22Rv1 (cell line): ENCODE data around the gene FRMPD2.
"Not testable (repeated sequence)": the region's sequence is repeated elsewhere in the genome, so short reads cannot be mapped to it uniquely, and the experiment has no call there.

Source experiments
- H3K27ac ChIP-seq: fragments of 450-650 bp; 2 replicates; pipeline ENCODE4 v1.5.1; 2017
- ZFX ChIP-seq: fragments of 450-650 bp; IDR thresholded peaks from 2 replicates; pipeline ENCODE4 v1.6.1; 2017; ENCODE audit warnings: antibody characterized with exemption, borderline replicate concordance
- TF ChIP-seq, protein P1 (sequence below): fragments of 450-650 bp; IDR thresholded peaks from 2 replicates; pipeline ENCODE4 v1.5.1; 2017; ENCODE audit warnings: mild to moderate bottlenecking

FRMPD2 gene

DNA sequence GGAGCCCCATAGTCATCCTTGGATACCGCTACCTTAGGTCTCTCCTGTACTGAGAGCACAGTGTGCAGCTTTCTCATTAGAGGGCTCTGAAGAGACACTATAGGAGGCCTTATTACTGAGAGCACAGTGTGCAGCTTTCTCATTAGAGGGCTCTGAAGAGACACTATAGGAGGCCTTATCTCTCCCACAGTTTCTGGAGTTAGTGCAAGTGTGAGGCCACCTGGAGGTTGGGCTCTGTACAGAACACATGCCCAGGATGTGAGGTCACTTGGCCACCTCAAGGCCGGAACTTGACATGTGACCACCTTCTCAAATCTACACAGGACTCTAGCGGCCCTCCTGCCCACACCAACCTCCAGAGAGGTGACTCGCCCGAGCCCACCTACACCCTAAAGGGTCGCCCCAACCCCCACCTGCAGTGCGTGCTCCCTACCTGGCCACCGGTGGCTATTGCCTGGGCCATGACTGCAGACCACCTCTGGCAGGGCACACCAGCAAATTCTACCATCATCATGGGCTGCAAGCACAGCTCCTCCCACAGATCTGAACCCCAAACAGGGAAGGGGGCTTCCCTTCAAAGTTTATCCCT, 24.6 kb downstream of the FRMPD2 start:
- no peak overlapping the region for H3K27ac ChIP-seq
- TF ChIP-seq, protein P1, sequence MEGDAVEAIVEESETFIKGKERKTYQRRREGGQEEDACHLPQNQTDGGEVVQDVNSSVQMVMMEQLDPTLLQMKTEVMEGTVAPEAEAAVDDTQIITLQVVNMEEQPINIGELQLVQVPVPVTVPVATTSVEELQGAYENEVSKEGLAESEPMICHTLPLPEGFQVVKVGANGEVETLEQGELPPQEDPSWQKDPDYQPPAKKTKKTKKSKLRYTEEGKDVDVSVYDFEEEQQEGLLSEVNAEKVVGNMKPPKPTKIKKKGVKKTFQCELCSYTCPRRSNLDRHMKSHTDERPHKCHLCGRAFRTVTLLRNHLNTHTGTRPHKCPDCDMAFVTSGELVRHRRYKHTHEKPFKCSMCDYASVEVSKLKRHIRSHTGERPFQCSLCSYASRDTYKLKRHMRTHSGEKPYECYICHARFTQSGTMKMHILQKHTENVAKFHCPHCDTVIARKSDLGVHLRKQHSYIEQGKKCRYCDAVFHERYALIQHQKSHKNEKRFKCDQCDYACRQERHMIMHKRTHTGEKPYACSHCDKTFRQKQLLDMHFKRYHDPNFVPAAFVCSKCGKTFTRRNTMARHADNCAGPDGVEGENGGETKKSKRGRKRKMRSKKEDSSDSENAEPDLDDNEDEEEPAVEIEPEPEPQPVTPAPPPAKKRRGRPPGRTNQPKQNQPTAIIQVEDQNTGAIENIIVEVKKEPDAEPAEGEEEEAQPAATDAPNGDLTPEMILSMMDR, result no peak
- TF ChIP-seq ZFX, result no peak

DNA sequence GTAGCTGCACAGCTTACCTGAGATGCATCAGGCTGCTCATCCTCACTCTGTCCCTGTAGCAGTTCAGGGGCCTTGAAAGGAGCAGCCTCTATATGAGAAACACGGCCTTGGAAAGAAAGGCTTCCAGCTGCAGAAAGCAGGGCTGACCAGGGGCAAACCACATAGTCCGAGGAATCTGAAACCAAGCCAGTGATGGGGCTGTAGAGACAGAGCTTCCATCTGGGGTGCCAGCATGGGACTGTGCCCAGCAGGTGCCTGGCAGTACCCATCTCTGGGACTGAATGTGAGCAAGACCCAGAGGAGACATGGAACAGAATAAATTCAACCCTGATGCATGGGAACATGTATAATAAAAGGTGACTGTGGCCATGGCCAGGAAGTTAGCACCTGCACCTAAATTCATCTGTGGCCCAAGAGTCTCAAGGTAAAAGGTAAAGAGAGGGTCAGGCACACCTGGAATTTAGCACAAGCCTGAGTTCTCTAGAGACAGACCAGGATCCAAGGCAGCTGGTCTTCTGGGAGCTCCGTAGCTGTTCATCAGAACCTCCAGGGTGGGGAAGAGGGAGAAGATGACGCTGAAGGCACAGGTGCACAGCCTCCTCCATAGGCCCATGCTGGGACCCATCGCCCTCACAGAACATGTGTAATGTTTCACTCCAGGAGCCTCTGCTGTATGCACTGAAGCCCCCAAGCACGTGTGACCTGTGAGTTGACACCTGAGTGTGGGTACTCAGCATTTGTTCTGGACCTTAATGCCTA, 25.3 kb downstream of the FRMPD2 start:
- H3K27ac ChIP-seq, result no peak overlapping the region
- TF ChIP-seq, protein P1, result no peak
- no peak for TF ChIP-seq ZFX

DNA sequence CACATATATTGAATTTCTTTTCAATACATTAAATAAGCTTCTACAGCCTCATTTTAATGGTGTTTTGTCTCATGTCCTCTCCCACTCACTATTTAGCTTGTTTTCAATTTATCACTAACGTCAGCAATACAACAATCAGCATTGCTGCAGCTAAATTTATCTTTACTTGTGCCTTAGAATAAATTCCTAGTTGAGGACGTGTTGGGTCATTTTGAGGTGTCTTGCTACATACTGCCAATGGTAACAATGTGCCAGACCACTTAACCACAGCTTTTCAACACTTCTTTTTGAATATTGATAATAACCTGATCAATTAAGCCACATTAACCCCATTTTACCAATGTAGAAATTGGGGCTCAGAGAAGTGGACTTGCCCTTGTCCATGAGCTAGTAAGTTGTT, 26.0 kb downstream of the FRMPD2 start:
- no peak overlapping the region for H3K27ac ChIP-seq
- TF ChIP-seq ZFX, result no peak
- TF ChIP-seq, protein P1, result no peak

DNA sequence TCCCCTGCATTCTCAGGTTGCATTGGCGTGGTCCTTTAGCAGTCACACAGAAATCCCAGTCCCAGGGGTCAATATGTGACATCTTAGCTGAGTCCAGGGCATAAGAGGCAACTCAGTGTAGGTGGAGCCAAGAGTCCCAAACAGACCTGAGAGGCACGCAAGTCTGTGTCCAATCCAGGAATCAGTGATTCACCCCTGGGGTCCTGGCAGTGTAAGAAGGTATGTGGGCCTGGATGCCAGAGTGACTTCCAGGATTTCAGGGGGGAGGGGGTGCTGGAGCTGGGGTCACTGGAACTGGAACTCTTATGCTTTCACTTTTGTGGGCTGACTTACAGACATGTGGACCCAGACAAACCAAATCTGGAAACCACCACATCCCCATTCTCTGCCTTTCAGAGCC, 26.8 kb downstream of the FRMPD2 start:
- TF ChIP-seq, protein P1, result no peak
- TF ChIP-seq ZFX, result no peak
- no peak overlapping the region for H3K27ac ChIP-seq

DNA sequence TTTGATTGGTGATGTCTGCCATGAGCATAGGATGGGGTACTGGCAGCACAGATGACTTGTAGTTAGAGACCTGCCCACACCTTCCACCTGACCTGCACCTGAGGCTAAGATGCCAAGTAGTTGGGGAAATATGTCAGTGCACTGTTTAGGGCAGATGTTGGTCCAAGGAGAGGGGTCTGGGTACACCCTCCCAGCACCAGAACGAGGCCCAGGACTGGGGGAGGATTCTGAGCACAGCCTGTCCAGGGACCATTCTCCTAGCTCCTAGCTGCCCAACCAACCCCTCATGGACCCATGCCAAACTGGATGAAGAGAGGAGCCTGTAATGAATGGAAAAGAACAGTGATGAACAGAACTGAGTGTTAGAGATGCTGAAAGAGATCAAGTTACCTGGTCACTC, 28.0 kb downstream of the FRMPD2 start:
- TF ChIP-seq ZFX, result no peak
- TF ChIP-seq, protein P1, result no peak

DNA sequence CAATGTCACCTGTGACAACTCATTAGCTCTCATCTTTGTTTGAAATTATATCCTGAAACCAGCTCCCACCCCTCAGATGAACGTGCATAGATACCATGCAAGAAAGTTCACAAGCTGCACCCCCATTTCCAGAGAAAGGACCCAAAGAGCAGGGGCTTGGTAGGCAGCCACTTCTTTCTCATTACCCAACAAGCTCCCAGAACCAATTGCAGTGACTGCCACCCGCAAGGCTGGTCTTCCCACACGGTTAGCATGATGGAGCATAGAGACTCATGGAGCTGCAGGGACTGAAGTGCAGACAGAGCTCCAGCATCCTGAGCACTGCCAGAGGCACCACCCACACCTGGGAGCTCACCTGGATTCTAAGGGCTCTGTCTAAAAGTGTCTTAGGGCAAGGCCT, 28.5 kb downstream of the FRMPD2 start:
- H3K27ac ChIP-seq, result no peak overlapping the region
- TF ChIP-seq ZFX, result no peak
- TF ChIP-seq, protein P1, result no peak

More for the DNA sequence above, 28.0 kb downstream of the FRMPD2 start:
- no peak overlapping the region for H3K27ac ChIP-seq

DNA sequence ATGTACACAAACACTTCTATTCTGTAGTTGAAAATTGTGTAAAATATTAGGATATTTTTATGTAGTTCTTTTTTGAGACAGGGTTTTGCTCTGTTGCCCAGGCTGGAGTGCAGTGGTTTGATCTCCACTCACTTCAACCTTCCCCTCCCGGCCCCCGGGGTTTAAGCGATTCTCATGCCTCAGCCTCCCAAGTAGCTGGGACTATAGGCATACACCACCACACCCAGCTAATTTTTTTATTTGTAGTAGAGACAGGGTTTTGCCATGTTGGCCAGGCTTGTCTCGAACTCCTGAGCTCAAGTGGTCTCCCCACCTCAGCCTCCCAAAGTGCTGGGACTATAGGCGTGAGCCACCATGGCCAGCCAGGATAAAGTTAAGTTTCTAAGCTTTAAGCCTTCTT, 30.6 kb downstream of the FRMPD2 start:
- H3K27ac ChIP-seq, result not testable (repeated sequence)
